ENCODE data around the gene DYNLRB1. TPM values are rescaled to one million over a fixed set of nuclear protein-coding genes. Genes with fewer than 3 reads are reported as not detected.

Gene DYNLRB1
- total and polyA plus RNA-seq, 2 of the 13 experiments (the other 11 are each of a cell fraction or from before 2014, with no cell fraction given), result 140 to 244 TPM

DNA sequence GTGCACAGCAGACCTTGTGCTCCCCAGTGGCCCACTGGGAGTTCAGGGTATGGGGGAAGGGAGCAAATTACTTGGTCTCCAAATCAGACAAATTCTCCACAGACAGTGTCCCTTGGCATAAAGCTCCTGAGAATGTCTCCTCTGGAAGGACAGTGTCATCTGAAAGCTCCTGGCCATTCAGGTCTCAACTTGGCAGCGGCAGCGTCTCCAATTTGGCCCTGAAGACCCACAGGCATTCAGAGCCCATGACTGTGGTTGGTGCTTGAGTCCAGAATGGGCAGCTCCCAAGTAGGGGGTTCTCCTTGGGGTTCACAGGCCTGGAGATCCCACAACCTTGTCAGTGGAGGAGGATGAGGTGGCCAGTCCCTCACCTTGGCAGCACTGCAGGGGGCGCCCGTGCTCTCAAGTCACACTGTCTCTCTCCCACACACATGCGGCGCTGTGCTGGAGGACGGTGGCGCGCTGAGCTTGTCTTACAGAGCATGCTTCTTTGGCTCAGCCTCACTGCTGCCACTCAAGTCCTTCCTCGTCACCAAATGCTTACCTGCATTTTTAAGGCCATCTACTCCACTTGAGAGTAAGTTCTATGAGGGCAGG, 20.7 kb downstream of the DYNLRB1 start (continued):
- TF ChIP-seq, protein P1, sequence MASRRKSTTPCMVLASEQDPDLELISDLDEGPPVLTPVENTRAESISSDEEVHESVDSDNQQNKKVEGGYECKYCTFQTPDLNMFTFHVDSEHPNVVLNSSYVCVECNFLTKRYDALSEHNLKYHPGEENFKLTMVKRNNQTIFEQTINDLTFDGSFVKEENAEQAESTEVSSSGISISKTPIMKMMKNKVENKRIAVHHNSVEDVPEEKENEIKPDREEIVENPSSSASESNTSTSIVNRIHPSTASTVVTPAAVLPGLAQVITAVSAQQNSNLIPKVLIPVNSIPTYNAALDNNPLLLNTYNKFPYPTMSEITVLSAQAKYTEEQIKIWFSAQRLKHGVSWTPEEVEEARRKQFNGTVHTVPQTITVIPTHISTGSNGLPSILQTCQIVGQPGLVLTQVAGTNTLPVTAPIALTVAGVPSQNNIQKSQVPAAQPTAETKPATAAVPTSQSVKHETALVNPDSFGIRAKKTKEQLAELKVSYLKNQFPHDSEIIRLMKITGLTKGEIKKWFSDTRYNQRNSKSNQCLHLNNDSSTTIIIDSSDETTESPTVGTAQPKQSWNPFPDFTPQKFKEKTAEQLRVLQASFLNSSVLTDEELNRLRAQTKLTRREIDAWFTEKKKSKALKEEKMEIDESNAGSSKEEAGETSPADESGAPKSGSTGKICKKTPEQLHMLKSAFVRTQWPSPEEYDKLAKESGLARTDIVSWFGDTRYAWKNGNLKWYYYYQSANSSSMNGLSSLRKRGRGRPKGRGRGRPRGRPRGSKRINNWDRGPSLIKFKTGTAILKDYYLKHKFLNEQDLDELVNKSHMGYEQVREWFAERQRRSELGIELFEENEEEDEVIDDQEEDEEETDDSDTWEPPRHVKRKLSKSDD (CRISPR knock-in tag; IDR thresholded peaks at IDR 0.05; ENCODE audit: low read depth), result no peak; the same call in 1 of the 2 replicates
- TF ChIP-seq SP4 (CRISPR knock-in tag; IDR thresholded peaks at IDR 0.05) (no peak), ATF1 (CRISPR knock-in tag; IDR thresholded peaks at IDR 0.05) (no peak), EHMT2 (IDR thresholded peaks at IDR 0.05; ENCODE audit: borderline replicate concordance, low read depth, low read length) (no peak), ZNF296 (CRISPR knock-in tag; conservative IDR thresholded peaks at IDR 0.05) (no peak), ZNF225 (CRISPR knock-in tag; IDR thresholded peaks at IDR 0.05) (peak; percentile 28; the same call in 1 of the 2 replicates), STAT5B (CRISPR knock-in tag; IDR thresholded peaks at IDR 0.05) (no peak), FOSL2 (CRISPR knock-in tag; IDR thresholded peaks at IDR 0.05) (peak; percentile 23), ZC3H4 (CRISPR knock-in tag; IDR thresholded peaks at IDR 0.05; ENCODE audit: borderline replicate concordance) (no peak), ZNF780A (CRISPR knock-in tag; IDR thresholded peaks at IDR 0.05) (no peak)
- TF ChIP-seq, protein P2, sequence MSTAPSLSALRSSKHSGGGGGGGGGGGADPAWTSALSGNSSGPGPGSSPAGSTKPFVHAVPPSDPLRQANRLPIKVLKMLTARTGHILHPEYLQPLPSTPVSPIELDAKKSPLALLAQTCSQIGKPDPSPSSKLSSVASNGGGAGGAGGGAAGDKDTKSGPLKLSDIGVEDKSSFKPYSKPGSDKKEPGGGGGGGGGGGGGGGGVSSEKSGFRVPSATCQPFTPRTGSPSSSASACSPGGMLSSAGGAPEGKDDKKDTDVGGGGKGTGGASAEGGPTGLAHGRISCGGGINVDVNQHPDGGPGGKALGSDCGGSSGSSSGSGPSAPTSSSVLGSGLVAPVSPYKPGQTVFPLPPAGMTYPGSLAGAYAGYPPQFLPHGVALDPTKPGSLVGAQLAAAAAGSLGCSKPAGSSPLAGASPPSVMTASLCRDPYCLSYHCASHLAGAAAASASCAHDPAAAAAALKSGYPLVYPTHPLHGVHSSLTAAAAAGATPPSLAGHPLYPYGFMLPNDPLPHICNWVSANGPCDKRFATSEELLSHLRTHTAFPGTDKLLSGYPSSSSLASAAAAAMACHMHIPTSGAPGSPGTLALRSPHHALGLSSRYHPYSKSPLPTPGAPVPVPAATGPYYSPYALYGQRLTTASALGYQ (CRISPR knock-in tag; IDR thresholded peaks at IDR 0.05), result no peak
- TF ChIP-seq, protein P3, sequence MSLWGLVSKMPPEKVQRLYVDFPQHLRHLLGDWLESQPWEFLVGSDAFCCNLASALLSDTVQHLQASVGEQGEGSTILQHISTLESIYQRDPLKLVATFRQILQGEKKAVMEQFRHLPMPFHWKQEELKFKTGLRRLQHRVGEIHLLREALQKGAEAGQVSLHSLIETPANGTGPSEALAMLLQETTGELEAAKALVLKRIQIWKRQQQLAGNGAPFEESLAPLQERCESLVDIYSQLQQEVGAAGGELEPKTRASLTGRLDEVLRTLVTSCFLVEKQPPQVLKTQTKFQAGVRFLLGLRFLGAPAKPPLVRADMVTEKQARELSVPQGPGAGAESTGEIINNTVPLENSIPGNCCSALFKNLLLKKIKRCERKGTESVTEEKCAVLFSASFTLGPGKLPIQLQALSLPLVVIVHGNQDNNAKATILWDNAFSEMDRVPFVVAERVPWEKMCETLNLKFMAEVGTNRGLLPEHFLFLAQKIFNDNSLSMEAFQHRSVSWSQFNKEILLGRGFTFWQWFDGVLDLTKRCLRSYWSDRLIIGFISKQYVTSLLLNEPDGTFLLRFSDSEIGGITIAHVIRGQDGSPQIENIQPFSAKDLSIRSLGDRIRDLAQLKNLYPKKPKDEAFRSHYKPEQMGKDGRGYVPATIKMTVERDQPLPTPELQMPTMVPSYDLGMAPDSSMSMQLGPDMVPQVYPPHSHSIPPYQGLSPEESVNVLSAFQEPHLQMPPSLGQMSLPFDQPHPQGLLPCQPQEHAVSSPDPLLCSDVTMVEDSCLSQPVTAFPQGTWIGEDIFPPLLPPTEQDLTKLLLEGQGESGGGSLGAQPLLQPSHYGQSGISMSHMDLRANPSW (CRISPR knock-in tag; IDR thresholded peaks at IDR 0.05; ENCODE audit: borderline replicate concordance), result no peak
- TF ChIP-seq, protein P4, sequence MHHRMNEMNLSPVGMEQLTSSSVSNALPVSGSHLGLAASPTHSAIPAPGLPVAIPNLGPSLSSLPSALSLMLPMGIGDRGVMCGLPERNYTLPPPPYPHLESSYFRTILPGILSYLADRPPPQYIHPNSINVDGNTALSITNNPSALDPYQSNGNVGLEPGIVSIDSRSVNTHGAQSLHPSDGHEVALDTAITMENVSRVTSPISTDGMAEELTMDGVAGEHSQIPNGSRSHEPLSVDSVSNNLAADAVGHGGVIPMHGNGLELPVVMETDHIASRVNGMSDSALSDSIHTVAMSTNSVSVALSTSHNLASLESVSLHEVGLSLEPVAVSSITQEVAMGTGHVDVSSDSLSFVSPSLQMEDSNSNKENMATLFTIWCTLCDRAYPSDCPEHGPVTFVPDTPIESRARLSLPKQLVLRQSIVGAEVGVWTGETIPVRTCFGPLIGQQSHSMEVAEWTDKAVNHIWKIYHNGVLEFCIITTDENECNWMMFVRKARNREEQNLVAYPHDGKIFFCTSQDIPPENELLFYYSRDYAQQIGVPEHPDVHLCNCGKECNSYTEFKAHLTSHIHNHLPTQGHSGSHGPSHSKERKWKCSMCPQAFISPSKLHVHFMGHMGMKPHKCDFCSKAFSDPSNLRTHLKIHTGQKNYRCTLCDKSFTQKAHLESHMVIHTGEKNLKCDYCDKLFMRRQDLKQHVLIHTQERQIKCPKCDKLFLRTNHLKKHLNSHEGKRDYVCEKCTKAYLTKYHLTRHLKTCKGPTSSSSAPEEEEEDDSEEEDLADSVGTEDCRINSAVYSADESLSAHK (CRISPR knock-in tag; IDR thresholded peaks at IDR 0.05; ENCODE audit: borderline replicate concordance), result no peak
- TF ChIP-seq, protein P5, sequence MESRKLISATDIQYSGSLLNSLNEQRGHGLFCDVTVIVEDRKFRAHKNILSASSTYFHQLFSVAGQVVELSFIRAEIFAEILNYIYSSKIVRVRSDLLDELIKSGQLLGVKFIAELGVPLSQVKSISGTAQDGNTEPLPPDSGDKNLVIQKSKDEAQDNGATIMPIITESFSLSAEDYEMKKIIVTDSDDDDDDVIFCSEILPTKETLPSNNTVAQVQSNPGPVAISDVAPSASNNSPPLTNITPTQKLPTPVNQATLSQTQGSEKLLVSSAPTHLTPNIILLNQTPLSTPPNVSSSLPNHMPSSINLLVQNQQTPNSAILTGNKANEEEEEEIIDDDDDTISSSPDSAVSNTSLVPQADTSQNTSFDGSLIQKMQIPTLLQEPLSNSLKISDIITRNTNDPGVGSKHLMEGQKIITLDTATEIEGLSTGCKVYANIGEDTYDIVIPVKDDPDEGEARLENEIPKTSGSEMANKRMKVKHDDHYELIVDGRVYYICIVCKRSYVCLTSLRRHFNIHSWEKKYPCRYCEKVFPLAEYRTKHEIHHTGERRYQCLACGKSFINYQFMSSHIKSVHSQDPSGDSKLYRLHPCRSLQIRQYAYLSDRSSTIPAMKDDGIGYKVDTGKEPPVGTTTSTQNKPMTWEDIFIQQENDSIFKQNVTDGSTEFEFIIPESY (CRISPR knock-in tag; IDR thresholded peaks at IDR 0.05), result peak; percentile 85
- TF ChIP-seq, protein P6, sequence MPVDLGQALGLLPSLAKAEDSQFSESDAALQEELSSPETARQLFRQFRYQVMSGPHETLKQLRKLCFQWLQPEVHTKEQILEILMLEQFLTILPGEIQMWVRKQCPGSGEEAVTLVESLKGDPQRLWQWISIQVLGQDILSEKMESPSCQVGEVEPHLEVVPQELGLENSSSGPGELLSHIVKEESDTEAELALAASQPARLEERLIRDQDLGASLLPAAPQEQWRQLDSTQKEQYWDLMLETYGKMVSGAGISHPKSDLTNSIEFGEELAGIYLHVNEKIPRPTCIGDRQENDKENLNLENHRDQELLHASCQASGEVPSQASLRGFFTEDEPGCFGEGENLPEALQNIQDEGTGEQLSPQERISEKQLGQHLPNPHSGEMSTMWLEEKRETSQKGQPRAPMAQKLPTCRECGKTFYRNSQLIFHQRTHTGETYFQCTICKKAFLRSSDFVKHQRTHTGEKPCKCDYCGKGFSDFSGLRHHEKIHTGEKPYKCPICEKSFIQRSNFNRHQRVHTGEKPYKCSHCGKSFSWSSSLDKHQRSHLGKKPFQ (CRISPR knock-in tag; IDR thresholded peaks at IDR 0.05; ENCODE audit: insufficient replicate concordance), result no peak

Data from HepG2 (cell line).